ENCODE data around the gene BCL2.

The BCL2 gene

GRCh38 chr18:63085611-63086010, 234.0 kb downstream of the BCL2 start:
- no peaks in the 10 kb centered on the region for H3K36me3 Mint-ChIP-seq
- no peaks in the 10 kb centered on the region for H3K9me3 Mint-ChIP-seq
- no peak for DNase-seq
- no peak overlapping the region for H3K27ac Mint-ChIP-seq
- H3K4me1 Mint-ChIP-seq, result no peaks in the 10 kb centered on the region
- H3K27me3 Mint-ChIP-seq, result peaks cover 36% of the 10 kb centered on the region
- CTCF ChIA-PET, result interaction anchor here (0.6 to 0.9 kb wide), 2 partner anchors 10 kb away, joined by 3 to 4 read pairs; no protein-coding TSS in a partner anchor
- no peak overlapping the region for H3K4me3 Mint-ChIP-seq

DNA sequence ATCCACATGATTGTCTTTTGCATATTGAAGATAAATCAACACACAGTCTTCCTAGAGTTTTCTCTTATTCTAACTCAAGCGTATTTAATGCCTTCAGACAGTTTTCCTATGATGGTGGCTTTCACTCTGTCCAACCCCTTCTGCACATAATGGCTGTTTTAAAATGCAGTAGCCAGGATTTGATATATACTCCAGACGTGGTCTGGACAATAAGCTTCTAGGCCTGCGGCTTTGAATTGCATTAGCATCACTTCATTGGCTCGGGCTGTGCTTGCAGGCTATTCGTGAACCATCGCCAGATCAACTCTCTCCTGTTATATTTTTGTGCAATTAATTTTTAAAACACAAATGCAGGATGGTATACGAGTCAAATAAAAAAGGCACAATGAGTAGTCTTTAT, 235.3 kb downstream of the BCL2 start:
- Mint-ChIP-seq H3K4me1 (peaks cover 6% of the 10 kb centered on the region), H3K36me3 (peaks cover 5% of the 10 kb centered on the region), H3K9me3 (peaks cover 6% of the 10 kb centered on the region), H3K4me3 (no peak overlapping the region), H3K27ac (no peak overlapping the region), H3K27me3 (peaks cover 30% of the 10 kb centered on the region)
- CTCF ChIA-PET, result interaction anchor here (0.7 kb wide), 1 partner anchor 12 kb away, joined by 3 read pairs; no protein-coding TSS in a partner anchor
- DNase-seq, result no peak

GRCh38 chr18:63083555-63083954, 236.0 kb downstream of the BCL2 start:
- Mint-ChIP-seq H3K9me3 (peaks cover 6% of the 10 kb centered on the region), H3K27ac (no peak overlapping the region), H3K36me3 (peaks cover 5% of the 10 kb centered on the region), H3K27me3 (peaks cover 24% of the 10 kb centered on the region), H3K4me1 (peaks cover 8% of the 10 kb centered on the region), H3K4me3 (no peak overlapping the region)
- CTCF ChIA-PET, result no interaction called here
- DNase-seq, result no peak

DNA sequence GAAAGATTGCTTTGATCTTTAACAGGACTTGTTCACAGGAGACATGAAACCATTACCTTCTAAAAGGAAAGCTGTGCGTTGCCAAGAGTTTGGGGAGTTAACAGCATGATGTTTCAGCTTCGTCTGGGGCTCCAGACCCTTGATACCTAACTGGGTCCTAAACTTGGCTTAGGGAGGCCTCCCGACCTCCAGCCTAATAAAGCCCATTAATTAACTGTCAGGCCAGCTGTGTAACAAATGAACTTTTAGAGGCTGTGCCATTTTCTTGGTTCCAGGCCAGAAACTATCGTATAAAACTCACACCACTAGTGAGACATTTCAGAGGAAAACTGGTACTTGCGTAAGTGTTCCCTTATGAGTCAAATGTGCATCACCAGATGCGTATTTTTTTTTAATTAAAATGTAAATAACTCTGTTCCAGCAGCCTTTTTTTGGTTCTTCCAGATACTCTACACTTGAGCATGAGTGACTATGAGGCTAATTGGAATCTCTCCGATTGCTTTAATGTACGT, 236.5 kb downstream of the BCL2 start:
- DNase-seq, result no peak

GRCh38 chr18:63082366-63083019, 237.1 kb downstream of the BCL2 start:
- Mint-ChIP-seq H3K9me3 (peaks cover 9% of the 10 kb centered on the region), H3K4me1 (peaks cover 8% of the 10 kb centered on the region), H3K36me3 (peaks cover 5% of the 10 kb centered on the region), H3K4me3 (no peak overlapping the region), H3K27me3 (peaks cover 18% of the 10 kb centered on the region), H3K27ac (no peak overlapping the region)
- CTCF ChIA-PET, result interaction anchor here (0.7 kb wide), 1 partner anchor 56 kb away, joined by 3 read pairs; no protein-coding TSS in a partner anchor
- no peak for DNase-seq

More for the DNA sequence above, 236.5 kb downstream of the BCL2 start:
- Mint-ChIP-seq H3K36me3 (peaks cover 5% of the 10 kb centered on the region), H3K4me3 (no peak overlapping the region), H3K27ac (no peak overlapping the region), H3K27me3 (peaks cover 19% of the 10 kb centered on the region), H3K4me1 (peaks cover 8% of the 10 kb centered on the region), H3K9me3 (peaks cover 9% of the 10 kb centered on the region)
- CTCF ChIA-PET, result interaction anchor here (0.7 kb wide), 1 partner anchor 57 kb away, joined by 3 read pairs; no protein-coding TSS in a partner anchor

DNA sequence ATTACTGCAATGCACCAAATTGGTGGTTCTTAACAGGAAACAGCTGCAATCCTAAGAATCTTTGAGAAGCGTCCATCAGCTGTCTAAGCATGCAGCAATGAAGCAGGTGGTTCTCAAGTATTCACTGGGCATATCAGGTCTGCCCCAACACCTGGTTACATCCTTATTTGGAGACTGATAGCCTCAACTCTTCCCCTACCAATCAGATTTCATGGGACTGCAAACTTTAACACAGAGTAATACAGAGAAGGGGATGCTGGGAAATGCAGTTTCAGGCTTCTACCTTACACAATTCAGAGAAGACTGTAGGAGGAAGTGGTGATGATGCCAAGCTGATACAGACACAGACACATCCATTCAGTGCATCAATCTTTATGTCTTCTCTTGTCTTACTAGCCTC, 240.5 kb downstream of the BCL2 start:
- Mint-ChIP-seq H3K4me3 (no peak overlapping the region), H3K9me3 (peaks cover 9% of the 10 kb centered on the region), H3K4me1 (peaks cover 19% of the 10 kb centered on the region), H3K27ac (no peak overlapping the region), H3K36me3 (peaks cover 5% of the 10 kb centered on the region), H3K27me3 (peaks cover 23% of the 10 kb centered on the region)
- CTCF ChIA-PET, result interaction anchor here (1.0 to 1.1 kb wide), 2 partner anchors 12 to 238 kb away, joined by 3 to 4 read pairs; no protein-coding TSS in a partner anchor
- DNase-seq, result no peak

- Mint-ChIP-seq H3K27ac (no peak overlapping the region), H3K9me3 (peaks cover 9% of the 10 kb centered on the region), H3K36me3 (peaks cover 5% of the 10 kb centered on the region), H3K27me3 (peaks cover 23% of the 10 kb centered on the region), H3K4me3 (no peak overlapping the region), H3K4me1 (peaks cover 19% of the 10 kb centered on the region)
- CTCF ChIA-PET, result interaction anchor here (0.7 to 1.1 kb wide), 2 partner anchors 239 to 241 kb away, joined by 3 read pairs; no protein-coding TSS in a partner anchor
- DNase-seq, result no peak
Measured at GRCh38 chr18:63078471-63078870, 241.1 kb downstream of the BCL2 start.

DNA sequence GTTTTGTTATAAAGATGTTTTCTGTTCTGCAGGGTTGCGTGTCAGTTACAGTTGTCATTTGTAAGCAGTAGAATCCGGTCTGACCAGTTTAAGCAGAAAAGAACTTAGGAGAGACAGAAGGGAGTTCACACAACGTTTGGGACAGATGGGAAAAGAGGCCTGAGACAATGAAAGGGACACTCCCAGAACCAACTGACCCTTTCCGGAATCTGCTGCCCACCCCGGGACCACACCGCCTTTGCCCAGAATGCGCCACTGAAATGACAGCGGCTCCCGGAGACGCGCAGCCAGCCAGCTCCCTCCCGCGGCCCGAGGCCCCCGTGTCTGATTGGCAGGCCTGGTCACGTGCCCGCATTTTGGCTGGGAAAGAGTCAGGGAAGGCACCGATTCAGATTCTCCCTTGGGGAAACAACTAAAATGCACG, 244.6 kb downstream of the BCL2 start:
- DNase-seq, result peak; percentile 73
- peaks cover 18% of the 10 kb centered on the region for H3K4me1 Mint-ChIP-seq
- peaks cover 7% of the 10 kb centered on the region for H3K9me3 Mint-ChIP-seq
- CTCF ChIA-PET, result interaction anchor here (0.6 to 2.7 kb wide), 4 partner anchors 10 to 65 kb away, joined by 3 to 11 read pairs (median 4); no protein-coding TSS in a partner anchor
- peak overlapping the region; percentile 65 for H3K4me3 Mint-ChIP-seq
- H3K27ac Mint-ChIP-seq, result peak overlapping the region; percentile 3
- H3K36me3 Mint-ChIP-seq, result peaks cover 3% of the 10 kb centered on the region
- peaks cover 28% of the 10 kb centered on the region for H3K27me3 Mint-ChIP-seq

DNA sequence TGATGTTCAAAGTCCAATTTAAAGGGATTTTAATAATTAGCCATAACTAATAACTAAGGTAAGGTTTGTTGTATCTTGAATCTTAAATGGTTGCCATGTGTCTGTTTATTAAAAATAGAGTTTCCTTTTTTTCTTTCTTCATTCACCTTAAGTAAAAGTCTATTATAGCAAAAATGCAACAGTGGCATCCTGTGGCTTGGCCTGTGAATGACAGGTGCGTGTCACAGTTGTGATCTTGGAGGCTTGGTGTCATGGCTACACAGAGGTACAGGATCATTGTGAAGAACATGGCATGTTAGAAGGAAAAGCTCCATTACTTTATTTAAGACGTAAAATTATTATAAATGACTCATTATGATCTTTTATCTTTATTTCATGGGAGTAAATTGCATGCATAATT, 246.1 kb downstream of the BCL2 start:
- Mint-ChIP-seq H3K4me3 (no peak overlapping the region), H3K4me1 (peaks cover 10% of the 10 kb centered on the region), H3K36me3 (no peaks in the 10 kb centered on the region), H3K9me3 (peaks cover 3% of the 10 kb centered on the region), H3K27me3 (peaks cover 32% of the 10 kb centered on the region), H3K27ac (no peak overlapping the region)
- CTCF ChIA-PET, result interaction anchor here (0.7 to 1.5 kb wide), 6 partner anchors 20 to 245 kb away, joined by 3 to 9 read pairs (median 4); partner anchors contain the start of gene BCL2
- peak; percentile 54 for DNase-seq
